Right renal cortex interstitium (tissue), 3 donors: Measurements from ENCODE around the gene SLC30A5. TPM values are rescaled to one million over a fixed set of nuclear protein-coding genes. Genes with fewer than 3 reads are reported as not detected.

ENCODE experiments used
- DNase-seq, 3 donors: peaks; one replicate each; pipeline ENCODE4 v3.0.0-alpha.2; 2013; ENCODE audit warnings: low read depth in 3 of 3, low spot score in 2 of 3
- polyA plus RNA-seq, 3 donors: library from polyadenylated mRNA; unstranded; fragments of 120-200 nt; gene quantifications; one replicate each; pipeline ENCODE4 v1.2.1, GENCODE V29; 2013; ENCODE audit not compliant: insufficient read length in 3 of 3

The SLC30A5 gene
- polyA plus RNA-seq, 3 donors = 89.9 to 95.5 (median 92.9) TPM

DNA sequence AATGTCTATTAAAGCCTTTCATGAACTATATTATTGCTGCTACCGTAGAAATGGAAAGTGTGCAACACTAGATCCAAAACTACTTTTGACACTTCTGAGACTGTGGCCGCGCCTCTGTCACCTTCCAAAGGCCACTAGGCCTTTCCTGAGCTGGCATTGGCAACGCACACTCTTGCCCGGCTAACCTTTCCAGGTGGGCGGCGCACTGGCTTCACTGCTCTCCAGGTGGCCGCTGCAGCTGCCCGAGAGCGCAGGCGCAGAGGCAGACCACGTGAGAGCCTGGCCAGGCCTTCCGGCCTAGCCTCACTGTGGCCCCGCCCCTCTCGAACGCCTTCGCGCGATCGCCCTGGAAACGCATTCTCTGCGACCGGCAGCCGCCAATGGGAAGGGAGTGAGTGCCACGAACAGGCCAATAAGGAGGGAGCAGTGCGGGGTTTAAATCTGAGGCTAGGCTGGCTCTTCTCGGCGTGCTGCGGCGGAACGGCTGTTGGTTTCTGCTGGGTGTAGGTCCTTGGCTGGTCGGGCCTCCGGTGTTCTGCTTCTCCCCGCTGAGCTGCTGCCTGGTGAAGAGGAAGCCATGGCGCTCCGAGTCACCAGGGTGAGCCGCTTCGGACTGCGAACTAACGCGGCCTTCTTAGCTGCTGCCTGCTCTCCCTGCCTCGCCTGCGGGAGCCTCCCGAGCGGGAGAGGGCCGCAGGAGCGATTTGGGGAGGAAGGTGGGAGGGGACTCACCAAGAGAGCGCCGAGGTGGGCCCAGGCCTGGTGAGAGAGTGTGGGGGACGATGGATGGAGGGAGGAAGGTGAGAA, 73.1 kb downstream of the SLC30A5 start, which contains the start of gene CCNB1:
Gene CCNB1, plus strand, starts transcription at position 465 of the 807 bp plus-strand sequence. Its CDS starts 113 bp downstream, at position 578.
- DNase-seq = peak; percentile 86 to 94 (median 88)

DNA sequence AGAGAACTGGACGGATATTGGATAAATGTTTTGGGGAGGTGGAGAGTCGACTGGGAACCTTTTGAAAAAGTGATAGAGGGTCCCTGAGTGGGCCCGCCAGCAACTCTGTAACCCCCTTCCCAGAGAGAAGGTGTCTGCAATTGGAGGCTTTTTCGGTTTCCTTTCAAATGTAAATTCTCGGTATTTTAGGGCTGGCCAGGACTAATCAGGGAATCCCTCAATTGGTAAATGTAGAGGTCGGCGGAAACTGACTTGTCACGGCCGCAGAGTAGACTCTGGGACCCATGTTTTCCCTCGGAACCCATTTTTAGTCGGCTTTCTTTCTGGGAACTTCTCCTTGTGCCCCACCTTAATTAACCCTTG, 73.7 kb downstream of the SLC30A5 start:
- DNase-seq = no peak

DNA sequence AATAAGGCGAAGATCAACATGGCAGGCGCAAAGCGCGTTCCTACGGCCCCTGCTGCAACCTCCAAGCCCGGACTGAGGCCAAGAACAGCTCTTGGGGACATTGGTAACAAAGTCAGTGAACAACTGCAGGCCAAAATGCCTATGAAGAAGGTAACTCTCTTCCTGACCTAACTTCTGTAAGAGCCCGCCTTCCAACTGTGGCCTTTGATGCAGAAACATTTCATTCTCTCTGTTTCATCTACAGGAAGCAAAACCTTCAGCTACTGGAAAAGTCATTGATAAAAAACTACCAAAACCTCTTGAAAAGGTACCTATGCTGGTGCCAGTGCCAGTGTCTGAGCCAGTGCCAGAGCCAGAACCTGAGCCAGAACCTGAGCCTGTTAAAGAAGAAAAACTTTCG, 74.1 kb downstream of the SLC30A5 start:
- DNase-seq = no peak

DNA sequence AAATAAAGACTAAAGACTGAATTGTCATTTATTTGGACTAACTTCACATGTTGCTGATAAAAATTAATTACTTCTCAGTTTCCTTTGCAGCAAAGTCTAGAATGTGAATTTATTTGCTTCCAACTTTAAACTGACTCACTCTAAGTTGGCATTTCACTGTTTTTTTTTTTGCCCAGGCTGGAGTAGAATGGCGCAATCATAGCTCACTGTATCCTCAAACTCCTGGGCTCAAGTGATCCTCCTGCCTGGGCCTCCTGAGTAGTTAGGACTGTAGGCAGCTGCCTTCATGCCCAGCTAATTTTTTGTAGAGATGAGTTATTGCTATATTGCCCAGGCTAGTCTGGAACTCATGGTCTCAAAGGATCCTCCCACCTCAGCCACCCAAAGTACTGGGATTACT, 76.7 kb downstream of the SLC30A5 start:
- no peak for DNase-seq

DNA sequence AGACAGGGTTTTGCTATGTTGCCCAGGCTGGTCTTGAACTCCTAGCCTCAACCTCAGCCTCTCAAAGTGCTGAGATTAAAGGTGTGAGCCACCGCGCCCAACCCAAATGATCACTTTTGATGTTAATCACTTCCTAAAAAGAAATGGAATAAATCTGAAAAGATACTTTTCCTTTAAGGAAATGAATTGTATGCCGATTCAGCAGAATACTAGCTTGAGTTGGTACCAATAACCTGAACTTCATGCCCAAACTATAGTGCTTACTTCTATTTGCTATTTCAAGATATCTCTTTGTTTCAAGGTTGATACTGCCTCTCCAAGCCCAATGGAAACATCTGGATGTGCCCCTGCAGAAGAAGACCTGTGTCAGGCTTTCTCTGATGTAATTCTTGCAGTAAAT, 77.2 kb downstream of the SLC30A5 start:
- DNase-seq = no peak

Other genes with a start within 250 kb of the SLC30A5 start
- 100 to 1,000 TPM in 1 of 3 donors, 10 to 100 TPM in 2; 90.7 to 101 (median 96.2) TPM for gene CCNB1, start 73.1 kb downstream of the SLC30A5 start, polyA plus RNA-seq
- 10 to 100 TPM; 23.6 to 26.2 (median 26.1) TPM for gene CENPH, start 95.6 kb downstream of the SLC30A5 start, polyA plus RNA-seq
- 10 to 100 TPM; 39.2 to 41.6 (median 39.6) TPM for gene CDK7, start 140.9 kb downstream of the SLC30A5 start, polyA plus RNA-seq
- 10 to 100 TPM; 11.3 to 13.2 (median 12.9) TPM for gene CCDC125, start 238.8 kb downstream of the SLC30A5 start, polyA plus RNA-seq